AG08395 (cell line): ENCODE data around the gene OSTN.

Experiments
- DNase-seq: peaks from one replicate; pipeline ENCODE4 v3.0.0; 2012; ENCODE audit warnings: mixed read lengths, low spot score

The OSTN gene

DNA sequence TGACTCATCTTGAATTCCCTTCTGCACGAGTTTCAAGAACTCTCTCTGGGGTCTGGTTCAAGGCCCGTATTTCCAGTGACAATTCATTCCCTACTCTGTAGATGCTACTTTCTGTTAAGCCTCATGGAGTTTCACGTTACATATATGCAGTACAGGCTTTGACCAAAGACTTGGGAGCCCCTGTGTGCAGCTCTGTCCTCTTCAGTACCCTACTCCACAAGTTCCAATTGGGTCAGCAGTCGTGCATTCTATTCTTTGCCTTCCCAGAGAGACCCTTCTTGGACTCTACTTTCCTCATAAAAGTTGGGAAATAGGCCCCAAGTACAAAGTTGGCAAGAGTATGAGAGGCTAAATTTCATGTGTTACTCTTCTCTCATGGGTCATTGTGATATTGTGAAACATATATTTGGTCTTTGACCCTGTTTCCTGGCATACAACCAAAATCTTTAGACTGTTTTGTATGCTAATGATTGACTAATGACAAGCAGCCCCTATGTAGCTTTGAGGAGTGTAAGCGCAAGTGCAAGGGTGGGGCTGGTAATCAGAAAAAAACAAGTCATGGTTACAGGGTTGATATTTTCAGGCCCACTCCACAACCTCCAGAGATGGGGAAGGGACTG is 115.2 kb downstream of the OSTN start:
- no peak for DNase-seq
